ENCODE results near the gene RMC1. TPM values are rescaled to one million over a fixed set of nuclear protein-coding genes. Genes with fewer than 3 reads are reported as not detected.
"Not testable (repeated sequence)": the region's sequence is repeated elsewhere in the genome, so short reads cannot be mapped to it uniquely, and the experiment has no call there.

Gene RMC1
- total and polyA plus RNA-seq, 2 donors, result 22.5 to 67.6 TPM

DNA sequence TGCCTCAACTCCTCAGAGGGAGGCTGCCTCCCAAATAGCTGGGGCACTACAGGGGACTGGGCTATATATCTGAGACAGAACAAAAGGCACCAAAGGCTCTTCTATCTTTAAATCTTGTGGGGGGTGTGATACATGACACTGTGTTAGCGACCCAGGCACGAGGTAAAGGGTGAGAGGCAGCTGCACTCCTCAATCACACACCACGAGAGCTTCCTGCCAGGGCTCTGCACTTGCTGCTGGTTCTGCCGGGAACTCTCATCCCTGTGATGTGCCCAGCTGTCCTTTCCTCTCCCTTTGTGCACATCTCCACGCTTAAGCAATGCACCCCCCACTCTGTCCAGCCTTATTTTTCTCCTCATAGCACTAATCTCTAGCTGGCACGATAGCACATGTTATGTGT lies 50.6 kb downstream of the RMC1 start:
- peak in 3 of 9 donors; percentile 28 to 62 (median 46) for DNase-seq (ENCODE audit: low read depth in 6 of 9, low spot score in 9 of 9)
- 37% methylated on average over 6 of the region's 6 CpGs for WGBS
- Histone ChIP-seq H3K4me1 (ENCODE audit: control insufficient read depth in 2 of 2, insufficient read depth in 2 of 2, low read length in 2 of 2) (peaks cover 0 to 7% of the 10 kb centered on the region in 2 donors), H3K9me3 (ENCODE audit: control insufficient read depth in 2 of 2, insufficient read depth in 1 of 2, low read length in 1 of 2) (no peaks in the 10 kb centered on the region), H3K27me3 (ENCODE audit: control insufficient read depth in 2 of 2, insufficient read depth in 1 of 2, low read length in 1 of 2) (no peaks in the 10 kb centered on the region), H3K27ac (ENCODE audit: low read depth in 1 of 2, low read length in 1 of 2) (no peak overlapping the region), H3K36me3 (ENCODE audit: control insufficient read depth in 2 of 2, insufficient read depth in 2 of 2, low read length in 1 of 2) (peaks cover 60 to 69% of the 10 kb centered on the region in 2 donors), H3K4me3 (ENCODE audit: low read length in 2 of 2) (no peak overlapping the region)

DNA sequence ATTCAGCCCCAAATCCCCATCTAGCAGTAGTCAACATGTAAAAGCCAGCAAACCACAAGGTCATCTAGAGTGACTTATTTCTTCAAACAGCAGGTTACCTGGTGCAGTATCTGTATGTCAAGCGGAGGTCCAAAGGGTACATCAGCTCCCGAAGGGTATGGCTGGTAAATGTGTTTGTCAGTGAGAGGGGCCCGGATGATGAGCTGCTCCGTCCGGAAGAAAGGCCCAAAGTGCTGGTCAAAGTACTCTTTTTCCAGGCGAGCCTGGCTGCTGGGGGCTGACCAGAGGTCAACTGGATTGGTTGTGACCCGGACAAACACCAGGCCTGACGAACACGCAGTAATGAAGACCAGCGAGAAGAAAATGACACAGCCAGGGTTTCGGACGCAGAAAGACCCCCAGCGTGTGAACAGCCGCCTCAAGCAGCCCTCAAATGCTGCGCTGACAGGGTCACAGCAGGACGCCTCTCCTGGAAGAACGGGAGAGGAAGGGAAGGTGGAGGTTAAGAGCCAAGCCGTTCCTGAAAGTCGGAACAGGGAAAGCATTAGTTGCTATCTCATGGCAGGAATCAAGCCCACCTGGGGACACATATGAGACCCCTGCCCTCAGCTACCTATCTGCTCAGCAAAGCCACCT lies 53.0 kb downstream of the RMC1 start:
- no peaks in the 10 kb centered on the region for H3K27me3 ChIP-seq (ENCODE audit: control insufficient read depth in 2 of 2, insufficient read depth in 1 of 2, low read length in 1 of 2)
- WGBS, result 98% methylated on average over 19 of the region's 19 CpGs
- DNase-seq (ENCODE audit: low read depth in 6 of 9, low spot score in 9 of 9), result no peak
- no peak overlapping the region for H3K4me3 ChIP-seq (ENCODE audit: low read length in 2 of 2)
- H3K27ac ChIP-seq (ENCODE audit: low read depth in 1 of 2, low read length in 1 of 2), result no peak overlapping the region
- peaks cover 58 to 65% of the 10 kb centered on the region in 2 donors for H3K36me3 ChIP-seq (ENCODE audit: control insufficient read depth in 2 of 2, insufficient read depth in 2 of 2, low read length in 1 of 2)
- peaks cover 0 to 7% of the 10 kb centered on the region in 2 donors for H3K4me1 ChIP-seq (ENCODE audit: control insufficient read depth in 2 of 2, insufficient read depth in 2 of 2, low read length in 2 of 2)
- H3K9me3 ChIP-seq (ENCODE audit: control insufficient read depth in 2 of 2, insufficient read depth in 1 of 2, low read length in 1 of 2), result no peaks in the 10 kb centered on the region

DNA sequence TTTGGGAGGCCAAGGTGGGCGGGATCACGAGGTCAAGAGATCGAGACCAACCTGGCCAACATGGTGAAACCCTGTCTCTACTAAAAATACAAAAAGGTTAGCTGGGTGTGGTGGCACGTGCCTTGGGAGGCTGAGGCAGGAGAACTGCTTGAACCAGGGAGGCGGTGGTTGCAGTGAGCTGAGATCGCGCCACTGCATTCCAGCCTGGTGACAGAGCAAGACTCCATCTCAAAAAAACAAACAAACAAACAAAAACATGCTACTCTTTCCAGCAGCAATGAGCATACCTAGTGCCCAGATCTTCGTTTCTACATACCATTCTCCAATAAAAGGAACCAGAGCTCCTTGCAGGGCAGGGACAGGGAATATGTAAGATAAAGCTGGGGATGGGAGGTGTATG lies 54.2 kb downstream of the RMC1 start:
- H3K9me3 ChIP-seq (ENCODE audit: control insufficient read depth in 2 of 2, insufficient read depth in 1 of 2, low read length in 1 of 2); H3K4me1 ChIP-seq (ENCODE audit: control insufficient read depth in 2 of 2, insufficient read depth in 2 of 2, low read length in 2 of 2); H3K4me3 ChIP-seq (ENCODE audit: low read length in 2 of 2); H3K27me3 ChIP-seq (ENCODE audit: control insufficient read depth in 2 of 2, insufficient read depth in 1 of 2, low read length in 1 of 2); H3K27ac ChIP-seq (ENCODE audit: low read depth in 1 of 2, low read length in 1 of 2); DNase-seq (ENCODE audit: low read depth in 6 of 9, low spot score in 9 of 9): not testable (repeated sequence)
- H3K36me3 ChIP-seq (ENCODE audit: control insufficient read depth in 2 of 2, insufficient read depth in 2 of 2, low read length in 1 of 2), result peaks cover 53 to 56% of the 10 kb centered on the region in 2 donors
- WGBS, result 98% methylated on average over 8 of the region's 8 CpGs

DNA sequence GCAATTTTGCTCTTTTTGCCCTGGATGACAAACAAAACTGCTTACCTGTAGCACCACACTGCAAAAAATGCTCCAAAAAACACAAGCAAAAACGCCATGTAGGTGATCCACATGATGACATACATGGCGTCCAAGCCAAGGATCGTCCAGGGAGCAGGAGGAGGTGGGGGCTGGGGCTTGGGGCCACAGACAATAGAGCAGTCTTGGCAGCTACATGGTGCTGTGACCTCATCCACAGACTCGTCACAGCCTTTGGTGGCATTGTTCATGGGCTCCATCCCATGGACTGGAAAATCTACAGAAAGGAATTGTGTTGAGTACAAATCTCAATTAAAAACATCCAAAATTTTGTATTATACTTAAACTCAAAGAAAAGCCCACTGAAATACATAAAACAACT lies 56.9 kb downstream of the RMC1 start:
- H3K27me3 ChIP-seq (ENCODE audit: control insufficient read depth in 2 of 2, insufficient read depth in 1 of 2, low read length in 1 of 2), result no peaks in the 10 kb centered on the region
- 98% methylated on average over 4 of the region's 4 CpGs for WGBS
- H3K36me3 ChIP-seq (ENCODE audit: control insufficient read depth in 2 of 2, insufficient read depth in 2 of 2, low read length in 1 of 2), result peaks cover 41 to 45% of the 10 kb centered on the region in 2 donors

GRCh38 chr18:23563377-23564043 lies 60.2 kb downstream of the RMC1 start:
- H3K27ac ChIP-seq (ENCODE audit: low read depth in 1 of 2, low read length in 1 of 2), result no peak overlapping the region
- DNase-seq (ENCODE audit: low read depth in 6 of 9, low spot score in 9 of 9), result no peak
- peaks cover 29 to 49% of the 10 kb centered on the region in 2 donors for H3K36me3 ChIP-seq (ENCODE audit: control insufficient read depth in 2 of 2, insufficient read depth in 2 of 2, low read length in 1 of 2)
- no peaks in the 10 kb centered on the region for H3K4me1 ChIP-seq (ENCODE audit: control insufficient read depth in 2 of 2, insufficient read depth in 2 of 2, low read length in 2 of 2)
- H3K27me3 ChIP-seq (ENCODE audit: control insufficient read depth in 2 of 2, insufficient read depth in 1 of 2, low read length in 1 of 2), result no peaks in the 10 kb centered on the region
- H3K9me3 ChIP-seq (ENCODE audit: control insufficient read depth in 2 of 2, insufficient read depth in 1 of 2, low read length in 1 of 2), result no peaks in the 10 kb centered on the region
- no peak overlapping the region for H3K4me3 ChIP-seq (ENCODE audit: low read length in 2 of 2)
- WGBS, result 99% methylated on average over 2 of the region's 2 CpGs

More for the DNA sequence above, 56.9 kb downstream of the RMC1 start:
- no peak for DNase-seq (ENCODE audit: low read depth in 6 of 9, low spot score in 9 of 9)
- H3K9me3 ChIP-seq (ENCODE audit: control insufficient read depth in 2 of 2, insufficient read depth in 1 of 2, low read length in 1 of 2), result no peaks in the 10 kb centered on the region
- no peak overlapping the region for H3K4me3 ChIP-seq (ENCODE audit: low read length in 2 of 2)
- H3K27ac ChIP-seq (ENCODE audit: low read depth in 1 of 2, low read length in 1 of 2), result no peak overlapping the region
- no peaks in the 10 kb centered on the region for H3K4me1 ChIP-seq (ENCODE audit: control insufficient read depth in 2 of 2, insufficient read depth in 2 of 2, low read length in 2 of 2)

DNA sequence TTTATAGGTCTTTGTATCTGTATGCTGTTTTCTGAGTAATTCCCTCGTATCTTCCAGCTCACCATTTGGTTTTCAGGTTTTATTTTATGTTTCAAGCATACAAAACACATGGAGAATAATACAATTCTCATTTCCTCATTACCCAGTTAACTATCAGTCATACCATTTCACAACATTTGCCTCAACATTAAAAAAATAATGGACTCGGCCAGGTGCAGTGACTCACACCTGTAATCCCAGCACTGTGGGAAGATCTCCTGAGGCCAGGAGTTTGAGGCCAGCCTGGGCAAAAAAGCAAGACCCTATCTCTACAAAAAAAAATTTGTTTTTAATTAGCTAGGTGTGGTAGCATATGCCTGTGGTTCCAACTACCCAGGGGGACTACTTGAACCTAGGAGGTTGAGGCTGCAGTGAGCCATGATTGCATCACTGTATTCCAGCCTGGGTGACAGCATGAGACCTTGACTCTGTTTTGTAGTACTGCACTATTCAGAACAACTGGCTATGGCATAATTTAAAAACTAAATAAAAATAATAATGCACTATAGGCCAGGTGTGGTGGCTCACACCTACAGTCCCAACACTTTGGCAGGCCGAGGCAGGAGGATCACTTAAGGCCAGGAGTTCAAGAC lies 62.7 kb downstream of the RMC1 start:
- no peaks in the 10 kb centered on the region for H3K27me3 ChIP-seq (ENCODE audit: control insufficient read depth in 2 of 2, insufficient read depth in 1 of 2, low read length in 1 of 2)
- H3K36me3 ChIP-seq (ENCODE audit: control insufficient read depth in 2 of 2, insufficient read depth in 2 of 2, low read length in 1 of 2), result peaks cover 17 to 53% of the 10 kb centered on the region in 2 donors
- DNase-seq (ENCODE audit: low read depth in 6 of 9, low spot score in 9 of 9), result no peak
- 65% methylated on average over 3 of the region's 3 CpGs for WGBS
- no peak overlapping the region for H3K27ac ChIP-seq (ENCODE audit: low read depth in 1 of 2, low read length in 1 of 2)
- H3K4me3 ChIP-seq (ENCODE audit: low read length in 2 of 2), result no peak overlapping the region
- no peaks in the 10 kb centered on the region for H3K4me1 ChIP-seq (ENCODE audit: control insufficient read depth in 2 of 2, insufficient read depth in 2 of 2, low read length in 2 of 2)
- no peaks in the 10 kb centered on the region for H3K9me3 ChIP-seq (ENCODE audit: control insufficient read depth in 2 of 2, insufficient read depth in 1 of 2, low read length in 1 of 2)

DNA sequence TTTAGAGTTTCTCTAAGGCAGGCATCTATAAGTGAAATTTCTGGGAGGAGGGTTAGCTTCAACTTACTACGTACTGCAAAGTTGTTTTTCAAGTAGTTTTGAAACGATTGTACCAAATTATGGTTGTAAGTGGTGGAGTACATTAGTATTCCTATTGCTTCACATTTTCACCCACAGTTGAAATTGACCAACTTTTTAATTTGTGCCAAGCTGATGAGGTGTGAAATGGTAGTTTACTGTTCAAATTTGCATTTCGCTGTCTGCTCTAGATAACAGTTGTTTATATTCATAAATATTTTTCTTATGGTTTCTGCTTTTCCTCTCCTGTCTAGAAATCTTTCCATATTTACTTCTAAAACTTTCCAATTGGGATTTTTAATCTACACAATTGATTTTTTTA lies 64.4 kb downstream of the RMC1 start:
- H3K4me1 ChIP-seq (ENCODE audit: control insufficient read depth in 2 of 2, insufficient read depth in 2 of 2, low read length in 2 of 2), result no peaks in the 10 kb centered on the region
- H3K4me3 ChIP-seq (ENCODE audit: low read length in 2 of 2), result no peak overlapping the region
- peaks cover 13 to 51% of the 10 kb centered on the region in 2 donors for H3K36me3 ChIP-seq (ENCODE audit: control insufficient read depth in 2 of 2, insufficient read depth in 2 of 2, low read length in 1 of 2)
- no peak for DNase-seq (ENCODE audit: low read depth in 6 of 9, low spot score in 9 of 9)
- 98% methylated on average over 3 of the region's 3 CpGs for WGBS
- H3K27ac ChIP-seq (ENCODE audit: low read depth in 1 of 2, low read length in 1 of 2), result no peak overlapping the region
- no peaks in the 10 kb centered on the region for H3K9me3 ChIP-seq (ENCODE audit: control insufficient read depth in 2 of 2, insufficient read depth in 1 of 2, low read length in 1 of 2)
- no peaks in the 10 kb centered on the region for H3K27me3 ChIP-seq (ENCODE audit: control insufficient read depth in 2 of 2, insufficient read depth in 1 of 2, low read length in 1 of 2)

GRCh38 chr18:23568281-23569138 lies 65.2 kb downstream of the RMC1 start:
- Histone ChIP-seq H3K27ac (ENCODE audit: low read depth in 1 of 2, low read length in 1 of 2) (no peak overlapping the region), H3K4me3 (ENCODE audit: low read length in 2 of 2) (no peak overlapping the region), H3K4me1 (ENCODE audit: control insufficient read depth in 2 of 2, insufficient read depth in 2 of 2, low read length in 2 of 2) (peaks cover 2 to 6% of the 10 kb centered on the region in 2 donors), H3K36me3 (ENCODE audit: control insufficient read depth in 2 of 2, insufficient read depth in 2 of 2, low read length in 1 of 2) (peaks cover 13 to 56% of the 10 kb centered on the region in 2 donors), H3K9me3 (ENCODE audit: control insufficient read depth in 2 of 2, insufficient read depth in 1 of 2, low read length in 1 of 2) (no peaks in the 10 kb centered on the region), H3K27me3 (ENCODE audit: control insufficient read depth in 2 of 2, insufficient read depth in 1 of 2, low read length in 1 of 2) (no peaks in the 10 kb centered on the region)
- no peak for DNase-seq (ENCODE audit: low read depth in 6 of 9, low spot score in 9 of 9)
- WGBS, result 93% methylated on average over 7 of the region's 7 CpGs
